Spleen (tissue), 3 donors: Measurements from ENCODE around the gene EYA2.

ENCODE experiments used
- POLR2A ChIP-seq, 3 donors: fragments of 450-650 bp; IDR thresholded peaks; one replicate each; pipeline ENCODE4 v1.5.1; 2017; ENCODE audit warnings: antibody characterized with exemption in 3 of 3, mild to moderate bottlenecking in 1 of 3
- POLR2AphosphoS5 ChIP-seq, 3 donors: sonication (generic); formaldehyde crosslinking; IDR thresholded peaks; one replicate each; pipeline ENCODE4 v1.5.1; 2017; ENCODE audit warnings: antibody characterized with exemption in 3 of 3

- no peak for TF ChIP-seq POLR2A (IDR thresholded peaks at IDR 0.05)
- TF ChIP-seq POLR2AphosphoS5 (IDR thresholded peaks at IDR 0.05) = no peak
These were observed 334.0 kb downstream of the EYA2 start for GRCh38 chr20:47228654-47229053.
